Stimulated activated memory B cell treated with anti-CD40 and anti-IgM and Interleukin-4, amounts not matched to agents 10 μg/mL and 1 μg/mL and 100 μg/mL, for 72 hours (primary cell): Measurements from ENCODE around the gene GGA1.

ENCODE experiments used
- ATAC-seq: fragments of 150-1000 bp; cut with Tn5 transposase; 2 replicates; pipeline ENCODE4 v1.10.0; 2021
- H3K27ac Mint-ChIP-seq: one replicate; pipeline ENCODE4 v1.8.0; 2022; ENCODE audit warnings: mild to moderate bottlenecking, mixed read lengths
- H3K27me3 Mint-ChIP-seq: one replicate; pipeline ENCODE4 v1.8.0; 2022; ENCODE audit warnings: mixed read lengths
- H3K36me3 Mint-ChIP-seq: one replicate; pipeline ENCODE4 v1.8.0; 2022; ENCODE audit warnings: mixed read lengths
- H3K4me1 Mint-ChIP-seq: one replicate; pipeline ENCODE4 v1.8.0; 2022; ENCODE audit warnings: mixed read lengths
- H3K4me3 Mint-ChIP-seq: one replicate; pipeline ENCODE4 v1.8.0; 2022; ENCODE audit warnings: mild to moderate bottlenecking, moderate library complexity, mixed read lengths
- H3K9me3 Mint-ChIP-seq: one replicate; pipeline ENCODE4 v1.8.0; 2022; ENCODE audit warnings: mixed read lengths

The GGA1 gene

GRCh38 chr22:37659066-37659896 lies 50.6 kb downstream of the GGA1 start:
- Mint-ChIP-seq H3K4me3 (peak overlapping the region; percentile 77), H3K36me3 (peaks cover 15% of the 10 kb centered on the region), H3K9me3 (no peaks in the 10 kb centered on the region), H3K27ac (peak overlapping the region; percentile 92), H3K4me1 (peaks cover 50% of the 10 kb centered on the region), H3K27me3 (no peaks in the 10 kb centered on the region)
- peak; percentile 3 for ATAC-seq

GRCh38 chr22:37659897-37660708 lies 51.5 kb downstream of the GGA1 start:
- Mint-ChIP-seq H3K36me3 (peaks cover 12% of the 10 kb centered on the region), H3K4me3 (peak overlapping the region; percentile 77), H3K9me3 (no peaks in the 10 kb centered on the region), H3K4me1 (peaks cover 50% of the 10 kb centered on the region), H3K27ac (peak overlapping the region; percentile 92), H3K27me3 (no peaks in the 10 kb centered on the region)
- ATAC-seq: no peak

- Mint-ChIP-seq H3K27me3 (no peaks in the 10 kb centered on the region), H3K9me3 (no peaks in the 10 kb centered on the region), H3K4me1 (peaks cover 50% of the 10 kb centered on the region), H3K36me3 (peaks cover 14% of the 10 kb centered on the region), H3K4me3 (peak overlapping the region; percentile 77), H3K27ac (peak overlapping the region; percentile 92)
- no peak for ATAC-seq
These were observed 52.0 kb downstream of the GGA1 start for GRCh38 chr22:37660709-37661045.

GRCh38 chr22:37661160-37661924 lies 52.7 kb downstream of the GGA1 start:
- Mint-ChIP-seq H3K4me1 (peaks cover 50% of the 10 kb centered on the region), H3K27me3 (no peaks in the 10 kb centered on the region), H3K4me3 (peak overlapping the region; percentile 77), H3K36me3 (peaks cover 21% of the 10 kb centered on the region), H3K27ac (peak overlapping the region; percentile 92), H3K9me3 (no peaks in the 10 kb centered on the region)
- no peak for ATAC-seq

- Mint-ChIP-seq H3K27me3 (no peaks in the 10 kb centered on the region), H3K4me1 (peaks cover 50% of the 10 kb centered on the region), H3K9me3 (no peaks in the 10 kb centered on the region), H3K36me3 (peaks cover 28% of the 10 kb centered on the region), H3K4me3 (peak overlapping the region; percentile 59), H3K27ac (peak overlapping the region; percentile 92)
- no peak for ATAC-seq
These were observed 53.4 kb downstream of the GGA1 start for GRCh38 chr22:37662039-37662438.

- no peak for ATAC-seq
- H3K36me3 Mint-ChIP-seq: peaks cover 28% of the 10 kb centered on the region
- peak overlapping the region; percentile 15 for H3K4me3 Mint-ChIP-seq
- H3K27ac Mint-ChIP-seq: peak overlapping the region; percentile 92
- H3K9me3 Mint-ChIP-seq: no peaks in the 10 kb centered on the region
- peaks cover 42% of the 10 kb centered on the region for H3K4me1 Mint-ChIP-seq
- H3K27me3 Mint-ChIP-seq: no peaks in the 10 kb centered on the region
These were observed 55.0 kb downstream of the GGA1 start for GRCh38 chr22:37663521-37664140.

GRCh38 chr22:37664249-37665101 lies 55.8 kb downstream of the GGA1 start:
- peaks cover 28% of the 10 kb centered on the region for H3K36me3 Mint-ChIP-seq
- no peak overlapping the region for H3K4me3 Mint-ChIP-seq
- ATAC-seq: no peak
- no peaks in the 10 kb centered on the region for H3K9me3 Mint-ChIP-seq
- H3K4me1 Mint-ChIP-seq: peaks cover 37% of the 10 kb centered on the region
- no peaks in the 10 kb centered on the region for H3K27me3 Mint-ChIP-seq
- no peak overlapping the region for H3K27ac Mint-ChIP-seq

- no peak for ATAC-seq
- Mint-ChIP-seq H3K27ac (no peak overlapping the region), H3K27me3 (no peaks in the 10 kb centered on the region), H3K9me3 (no peaks in the 10 kb centered on the region), H3K36me3 (peaks cover 28% of the 10 kb centered on the region), H3K4me3 (no peak overlapping the region), H3K4me1 (peaks cover 27% of the 10 kb centered on the region)
These were observed 56.9 kb downstream of the GGA1 start for GRCh38 chr22:37665487-37665886.

- no peak overlapping the region for H3K4me3 Mint-ChIP-seq
- ATAC-seq: no peak
- no peaks in the 10 kb centered on the region for H3K27me3 Mint-ChIP-seq
- H3K36me3 Mint-ChIP-seq: peaks cover 16% of the 10 kb centered on the region
- H3K4me1 Mint-ChIP-seq: peaks cover 35% of the 10 kb centered on the region
- H3K9me3 Mint-ChIP-seq: no peaks in the 10 kb centered on the region
- H3K27ac Mint-ChIP-seq: no peak overlapping the region
These were observed 61.0 kb downstream of the GGA1 start for GRCh38 chr22:37669586-37669985.

GRCh38 chr22:37672206-37672919 lies 63.7 kb downstream of the GGA1 start:
- peaks cover 6% of the 10 kb centered on the region for H3K36me3 Mint-ChIP-seq
- peak overlapping the region; percentile 12 for H3K4me3 Mint-ChIP-seq
- H3K4me1 Mint-ChIP-seq: peaks cover 58% of the 10 kb centered on the region
- H3K27me3 Mint-ChIP-seq: no peaks in the 10 kb centered on the region
- H3K9me3 Mint-ChIP-seq: no peaks in the 10 kb centered on the region
- peak overlapping the region; percentile 95 for H3K27ac Mint-ChIP-seq
- no peak for ATAC-seq

GRCh38 chr22:37672920-37673455 lies 64.4 kb downstream of the GGA1 start:
- Mint-ChIP-seq H3K9me3 (no peaks in the 10 kb centered on the region), H3K27ac (peak overlapping the region; percentile 95), H3K36me3 (peaks cover 8% of the 10 kb centered on the region), H3K4me3 (no peak overlapping the region), H3K4me1 (peaks cover 60% of the 10 kb centered on the region), H3K27me3 (no peaks in the 10 kb centered on the region)
- ATAC-seq: no peak

- H3K4me3 Mint-ChIP-seq: peak overlapping the region; percentile 51
- H3K9me3 Mint-ChIP-seq: no peaks in the 10 kb centered on the region
- peaks cover 12% of the 10 kb centered on the region for H3K36me3 Mint-ChIP-seq
- peaks cover 63% of the 10 kb centered on the region for H3K4me1 Mint-ChIP-seq
- ATAC-seq: no peak
- H3K27me3 Mint-ChIP-seq: no peaks in the 10 kb centered on the region
- H3K27ac Mint-ChIP-seq: peak overlapping the region; percentile 95
These were observed 65.6 kb downstream of the GGA1 start for GRCh38 chr22:37674248-37674647.
